ENCODE measurements around the gene POP7.

Gene POP7

DNA sequence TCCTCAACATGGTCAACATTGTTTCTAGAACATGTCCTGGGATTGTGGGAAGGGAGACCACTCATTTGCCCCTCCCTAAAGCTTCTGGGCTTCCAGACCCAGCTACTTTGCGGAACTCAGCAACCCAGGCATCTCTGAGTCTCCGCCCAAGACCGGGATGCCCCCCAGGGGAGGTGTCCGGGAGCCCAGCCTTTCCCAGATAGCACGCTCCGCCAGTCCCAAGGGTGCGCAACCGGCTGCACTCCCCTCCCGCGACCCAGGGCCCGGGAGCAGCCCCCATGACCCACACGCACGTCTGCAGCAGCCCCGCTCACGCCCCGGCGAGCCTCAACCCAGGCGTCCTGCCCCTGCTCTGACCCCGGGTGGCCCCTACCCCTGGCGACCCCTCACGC lies 14.4 kb downstream of the POP7 start, which contains the start of gene EPO:
EPO (plus strand) TSS at position 190 of the 392 bp plus-strand sequence. CDS start 513 bp downstream, outside the sequence.
- TF ChIP-seq CEBPB (IDR thresholded peaks at IDR 0.05) (no peak), NFIC (IDR thresholded peaks at IDR 0.05) (no peak), YY1 (IDR thresholded peaks at IDR 0.05; ENCODE audit: low read depth) (no peak), TCF12 (IDR thresholded peaks at IDR 0.05; ENCODE audit: low read depth) (no peak), CREB1 (IDR thresholded peaks at IDR 0.05; ENCODE audit: low read depth) (no peak), EP300 (IDR thresholded peaks at IDR 0.05; ENCODE audit: borderline replicate concordance) (no peak), TEAD4 (IDR thresholded peaks at IDR 0.05) (no peak), RAD21 (IDR thresholded peaks at IDR 0.05; ENCODE audit: low read depth) (no peak), ZBTB7A (IDR thresholded peaks at IDR 0.05; ENCODE audit: low read depth) (no peak), TAF1 (IDR thresholded peaks at IDR 0.05; ENCODE audit: low read depth) (no peak)
- TF ChIP-seq, protein P1, sequence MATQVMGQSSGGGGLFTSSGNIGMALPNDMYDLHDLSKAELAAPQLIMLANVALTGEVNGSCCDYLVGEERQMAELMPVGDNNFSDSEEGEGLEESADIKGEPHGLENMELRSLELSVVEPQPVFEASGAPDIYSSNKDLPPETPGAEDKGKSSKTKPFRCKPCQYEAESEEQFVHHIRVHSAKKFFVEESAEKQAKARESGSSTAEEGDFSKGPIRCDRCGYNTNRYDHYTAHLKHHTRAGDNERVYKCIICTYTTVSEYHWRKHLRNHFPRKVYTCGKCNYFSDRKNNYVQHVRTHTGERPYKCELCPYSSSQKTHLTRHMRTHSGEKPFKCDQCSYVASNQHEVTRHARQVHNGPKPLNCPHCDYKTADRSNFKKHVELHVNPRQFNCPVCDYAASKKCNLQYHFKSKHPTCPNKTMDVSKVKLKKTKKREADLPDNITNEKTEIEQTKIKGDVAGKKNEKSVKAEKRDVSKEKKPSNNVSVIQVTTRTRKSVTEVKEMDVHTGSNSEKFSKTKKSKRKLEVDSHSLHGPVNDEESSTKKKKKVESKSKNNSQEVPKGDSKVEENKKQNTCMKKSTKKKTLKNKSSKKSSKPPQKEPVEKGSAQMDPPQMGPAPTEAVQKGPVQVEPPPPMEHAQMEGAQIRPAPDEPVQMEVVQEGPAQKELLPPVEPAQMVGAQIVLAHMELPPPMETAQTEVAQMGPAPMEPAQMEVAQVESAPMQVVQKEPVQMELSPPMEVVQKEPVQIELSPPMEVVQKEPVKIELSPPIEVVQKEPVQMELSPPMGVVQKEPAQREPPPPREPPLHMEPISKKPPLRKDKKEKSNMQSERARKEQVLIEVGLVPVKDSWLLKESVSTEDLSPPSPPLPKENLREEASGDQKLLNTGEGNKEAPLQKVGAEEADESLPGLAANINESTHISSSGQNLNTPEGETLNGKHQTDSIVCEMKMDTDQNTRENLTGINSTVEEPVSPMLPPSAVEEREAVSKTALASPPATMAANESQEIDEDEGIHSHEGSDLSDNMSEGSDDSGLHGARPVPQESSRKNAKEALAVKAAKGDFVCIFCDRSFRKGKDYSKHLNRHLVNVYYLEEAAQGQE (IDR thresholded peaks at IDR 0.05; ENCODE audit: low read depth), result no peak
- TF ChIP-seq, protein P2, sequence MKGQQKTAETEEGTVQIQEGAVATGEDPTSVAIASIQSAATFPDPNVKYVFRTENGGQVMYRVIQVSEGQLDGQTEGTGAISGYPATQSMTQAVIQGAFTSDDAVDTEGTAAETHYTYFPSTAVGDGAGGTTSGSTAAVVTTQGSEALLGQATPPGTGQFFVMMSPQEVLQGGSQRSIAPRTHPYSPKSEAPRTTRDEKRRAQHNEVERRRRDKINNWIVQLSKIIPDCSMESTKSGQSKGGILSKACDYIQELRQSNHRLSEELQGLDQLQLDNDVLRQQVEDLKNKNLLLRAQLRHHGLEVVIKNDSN (IDR thresholded peaks at IDR 0.05), result no peak

DNA sequence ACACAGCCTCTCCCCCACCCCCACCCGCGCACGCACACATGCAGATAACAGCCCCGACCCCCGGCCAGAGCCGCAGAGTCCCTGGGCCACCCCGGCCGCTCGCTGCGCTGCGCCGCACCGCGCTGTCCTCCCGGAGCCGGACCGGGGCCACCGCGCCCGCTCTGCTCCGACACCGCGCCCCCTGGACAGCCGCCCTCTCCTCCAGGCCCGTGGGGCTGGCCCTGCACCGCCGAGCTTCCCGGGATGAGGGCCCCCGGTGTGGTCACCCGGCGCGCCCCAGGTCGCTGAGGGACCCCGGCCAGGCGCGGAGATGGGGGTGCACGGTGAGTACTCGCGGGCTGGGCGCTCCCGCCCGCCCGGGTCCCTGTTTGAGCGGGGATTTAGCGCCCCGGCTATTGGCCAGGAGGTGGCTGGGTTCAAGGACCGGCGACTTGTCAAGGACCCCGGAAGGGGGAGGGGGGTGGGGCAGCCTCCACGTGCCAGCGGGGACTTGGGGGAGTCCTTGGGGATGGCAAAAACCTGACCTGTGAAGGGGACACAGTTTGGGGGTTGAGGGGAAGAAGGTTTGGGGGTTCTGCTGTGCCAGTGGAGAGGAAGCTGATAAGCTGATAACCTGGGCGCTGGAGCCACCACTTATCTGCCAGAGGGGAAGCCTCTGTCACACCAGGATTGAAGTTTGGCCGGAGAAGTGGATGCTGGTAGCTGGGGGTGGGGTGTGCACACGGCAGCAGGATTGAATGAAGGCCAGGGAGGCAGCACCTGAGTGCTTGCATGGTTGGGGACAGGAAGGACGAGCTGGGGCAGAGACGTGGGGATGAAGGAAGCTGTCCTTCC lies 15.0 kb downstream of the POP7 start:
- TF ChIP-seq, protein P3, sequence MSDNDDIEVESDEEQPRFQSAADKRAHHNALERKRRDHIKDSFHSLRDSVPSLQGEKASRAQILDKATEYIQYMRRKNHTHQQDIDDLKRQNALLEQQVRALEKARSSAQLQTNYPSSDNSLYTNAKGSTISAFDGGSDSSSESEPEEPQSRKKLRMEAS (IDR thresholded peaks at IDR 0.05), result no peak

DNA sequence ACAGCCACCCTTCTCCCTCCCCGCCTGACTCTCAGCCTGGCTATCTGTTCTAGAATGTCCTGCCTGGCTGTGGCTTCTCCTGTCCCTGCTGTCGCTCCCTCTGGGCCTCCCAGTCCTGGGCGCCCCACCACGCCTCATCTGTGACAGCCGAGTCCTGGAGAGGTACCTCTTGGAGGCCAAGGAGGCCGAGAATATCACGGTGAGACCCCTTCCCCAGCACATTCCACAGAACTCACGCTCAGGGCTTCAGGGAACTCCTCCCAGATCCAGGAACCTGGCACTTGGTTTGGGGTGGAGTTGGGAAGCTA lies 15.5 kb downstream of the POP7 start:
- no peak for TF ChIP-seq FOXM1 (IDR thresholded peaks at IDR 0.05; ENCODE audit: borderline replicate concordance, low read depth)
- TF ChIP-seq, protein P1 (IDR thresholded peaks at IDR 0.05; ENCODE audit: low read depth), result no peak
- no peak for TF ChIP-seq CREB1 (IDR thresholded peaks at IDR 0.05; ENCODE audit: low read depth)
- TF ChIP-seq TAF1 (IDR thresholded peaks at IDR 0.05; ENCODE audit: low read depth), result no peak
- TF ChIP-seq, protein P3 (IDR thresholded peaks at IDR 0.05), result no peak
- no peak for TF ChIP-seq TCF12 (IDR thresholded peaks at IDR 0.05; ENCODE audit: low read depth)
- no peak for TF ChIP-seq EP300 (IDR thresholded peaks at IDR 0.05; ENCODE audit: borderline replicate concordance)
- no peak for TF ChIP-seq NFIC (IDR thresholded peaks at IDR 0.05)
- TF ChIP-seq EGR1 (IDR thresholded peaks at IDR 0.05), result no peak
- TF ChIP-seq TEAD4 (IDR thresholded peaks at IDR 0.05), result no peak
- no peak for TF ChIP-seq RAD21 (IDR thresholded peaks at IDR 0.05; ENCODE audit: low read depth)
- TF ChIP-seq YY1 (IDR thresholded peaks at IDR 0.05; ENCODE audit: low read depth), result no peak
- TF ChIP-seq ZBTB7A (IDR thresholded peaks at IDR 0.05; ENCODE audit: low read depth), result no peak
- no peak for TF ChIP-seq CEBPB (IDR thresholded peaks at IDR 0.05)
- TF ChIP-seq, protein P2 (IDR thresholded peaks at IDR 0.05), result no peak

- TF ChIP-seq, protein P1 (IDR thresholded peaks at IDR 0.05; ENCODE audit: low read depth), result no peak
- TF ChIP-seq CREB1 (IDR thresholded peaks at IDR 0.05; ENCODE audit: low read depth) (no peak), EGR1 (IDR thresholded peaks at IDR 0.05) (no peak), RAD21 (IDR thresholded peaks at IDR 0.05; ENCODE audit: low read depth) (no peak), EP300 (IDR thresholded peaks at IDR 0.05; ENCODE audit: borderline replicate concordance) (no peak), TAF1 (IDR thresholded peaks at IDR 0.05; ENCODE audit: low read depth) (no peak)
- TF ChIP-seq, protein P3 (IDR thresholded peaks at IDR 0.05), result no peak
Observed at GRCh38 chr7:100722480-100723212, 16.7 kb downstream of the POP7 start.
